GM13976 (cell line): ENCODE data around the gene SPINK4.

ENCODE experiments used
- DNase-seq: peaks from one replicate; pipeline ENCODE4 v3.0.0; 2012; ENCODE audit warnings: low spot score
- in situ Hi-C: fragments of 300-500 bp; cut with MboI; formaldehyde crosslinking; loops from one replicate; pipeline ENCODE4 v1.12.0; 2022; ENCODE audit warnings: low sequenced_read_pairs, mixed read lengths, inconsistent platforms; ENCODE audit not compliant: unreplicated experiment
- TF ChIP-seq, protein P1 (sequence below): IDR thresholded peaks from 2 replicates; pipeline ENCODE4 v1.5.1; 2012; ENCODE audit warnings: borderline replicate concordance, mild to moderate bottlenecking; ENCODE audit not compliant: insufficient read depth; ENCODE audit errors: extremely low read depth, missing control alignments, control extremely low read depth

Gene SPINK4, protein sequence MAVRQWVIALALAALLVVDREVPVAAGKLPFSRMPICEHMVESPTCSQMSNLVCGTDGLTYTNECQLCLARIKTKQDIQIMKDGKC

DNA sequence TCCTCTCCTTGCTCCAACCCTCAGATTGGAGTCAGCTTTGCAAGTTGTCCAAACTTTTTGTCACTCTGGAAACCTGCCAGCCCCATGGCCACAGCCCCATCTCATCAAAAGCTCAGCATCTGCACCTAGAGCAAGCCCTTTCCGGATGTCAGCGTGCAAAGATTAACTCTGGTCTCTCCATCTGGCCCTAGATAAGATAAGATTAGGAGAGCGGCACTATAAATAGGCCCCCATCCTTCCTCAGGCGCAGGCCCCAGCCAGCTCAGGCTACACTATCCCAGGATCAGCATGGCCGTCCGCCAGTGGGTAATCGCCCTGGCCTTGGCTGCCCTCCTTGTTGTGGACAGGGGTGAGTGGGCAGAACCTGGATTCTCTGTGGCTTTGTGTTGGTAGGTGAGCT is at the start of gene SPINK4:
SPINK4 (plus strand) TSS at position 247 of the 400 bp plus-strand sequence; CDS start at position 289, 42 bp downstream.
- DNase-seq = no peak
- TF ChIP-seq, protein P1, sequence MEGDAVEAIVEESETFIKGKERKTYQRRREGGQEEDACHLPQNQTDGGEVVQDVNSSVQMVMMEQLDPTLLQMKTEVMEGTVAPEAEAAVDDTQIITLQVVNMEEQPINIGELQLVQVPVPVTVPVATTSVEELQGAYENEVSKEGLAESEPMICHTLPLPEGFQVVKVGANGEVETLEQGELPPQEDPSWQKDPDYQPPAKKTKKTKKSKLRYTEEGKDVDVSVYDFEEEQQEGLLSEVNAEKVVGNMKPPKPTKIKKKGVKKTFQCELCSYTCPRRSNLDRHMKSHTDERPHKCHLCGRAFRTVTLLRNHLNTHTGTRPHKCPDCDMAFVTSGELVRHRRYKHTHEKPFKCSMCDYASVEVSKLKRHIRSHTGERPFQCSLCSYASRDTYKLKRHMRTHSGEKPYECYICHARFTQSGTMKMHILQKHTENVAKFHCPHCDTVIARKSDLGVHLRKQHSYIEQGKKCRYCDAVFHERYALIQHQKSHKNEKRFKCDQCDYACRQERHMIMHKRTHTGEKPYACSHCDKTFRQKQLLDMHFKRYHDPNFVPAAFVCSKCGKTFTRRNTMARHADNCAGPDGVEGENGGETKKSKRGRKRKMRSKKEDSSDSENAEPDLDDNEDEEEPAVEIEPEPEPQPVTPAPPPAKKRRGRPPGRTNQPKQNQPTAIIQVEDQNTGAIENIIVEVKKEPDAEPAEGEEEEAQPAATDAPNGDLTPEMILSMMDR = no peak
- in situ Hi-C loops = no loop called here

DNA sequence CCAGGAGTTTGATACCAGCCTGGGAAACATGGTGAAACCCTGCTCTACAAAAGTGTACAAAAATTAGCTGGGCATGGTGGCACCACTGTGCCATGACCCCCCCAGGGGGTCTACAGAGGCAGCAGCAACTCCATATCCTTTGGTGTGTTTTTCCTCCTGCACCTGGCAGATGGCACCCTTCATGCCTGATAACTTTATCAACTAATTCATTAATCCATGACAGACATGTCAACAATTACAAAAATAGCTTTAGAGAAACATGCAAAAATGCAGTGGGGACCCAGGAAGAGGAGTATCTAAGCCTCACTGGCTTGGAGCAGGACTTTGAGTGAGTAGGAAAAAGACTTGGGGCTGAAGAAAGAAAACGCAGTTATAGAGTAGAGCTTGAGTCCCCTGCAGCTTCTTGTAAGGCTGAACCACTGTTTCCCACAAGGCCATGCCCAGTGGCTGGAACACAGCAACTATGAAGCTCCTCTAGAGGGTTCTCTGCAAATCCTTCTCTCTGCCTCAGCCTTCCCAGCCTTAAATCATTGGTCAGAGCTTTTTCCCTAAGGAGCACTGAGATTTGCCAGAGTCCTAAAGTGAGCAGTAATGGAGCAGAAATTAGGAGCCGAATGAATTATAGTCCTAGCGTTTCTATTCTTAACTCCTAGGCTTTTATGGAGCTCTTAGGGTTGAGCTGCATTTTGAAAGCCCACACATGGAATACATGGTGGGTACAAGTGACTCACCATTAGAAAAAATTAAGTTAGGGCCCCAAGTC is 47.3 kb upstream of the SPINK4 start:
- DNase-seq = no peak
- in situ Hi-C loops = no loop called here
- TF ChIP-seq, protein P1 = no peak

DNA sequence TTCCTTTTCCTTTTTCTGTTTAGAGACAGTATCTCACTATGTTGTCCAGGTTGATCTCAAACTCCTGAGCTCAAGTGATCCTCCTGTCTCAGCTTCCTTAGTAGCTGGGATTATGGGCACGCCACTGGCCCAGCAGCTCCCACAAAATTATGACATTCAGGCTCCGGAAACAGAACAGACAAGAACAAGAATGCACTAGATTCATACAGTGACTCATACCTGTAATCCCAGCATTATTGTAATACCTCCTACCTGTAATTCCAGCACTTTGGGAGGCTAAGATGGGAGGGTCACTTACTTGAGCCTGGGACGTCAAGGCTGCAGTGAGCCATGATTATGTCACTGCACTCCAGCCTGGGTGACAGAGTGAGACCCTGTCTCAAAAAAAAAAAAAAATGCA is 46.1 kb upstream of the SPINK4 start:
- in situ Hi-C loops = no loop called here
- DNase-seq = no peak
- TF ChIP-seq, protein P1 = no peak

DNA sequence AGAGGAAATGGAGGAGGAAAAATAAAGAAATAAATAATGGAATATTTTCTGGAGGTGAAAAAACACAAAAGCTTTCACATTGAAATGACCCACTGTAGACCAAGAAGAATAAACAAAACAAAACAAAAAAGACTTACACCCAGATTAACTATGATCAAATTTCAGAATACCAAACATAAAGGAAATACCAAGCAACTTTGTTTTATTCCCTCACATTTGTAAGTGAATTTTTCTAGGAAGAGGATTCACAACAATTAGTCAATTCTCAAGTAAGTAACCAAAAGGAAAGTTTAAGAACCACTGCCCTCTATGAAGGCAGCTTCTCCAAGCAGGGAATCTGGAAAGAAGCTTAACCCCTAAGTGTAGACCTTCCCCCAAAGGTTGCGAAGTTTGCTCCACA is 43.2 kb upstream of the SPINK4 start:
- in situ Hi-C loops = no loop called here
- TF ChIP-seq, protein P1 = no peak
- no peak for DNase-seq

DNA sequence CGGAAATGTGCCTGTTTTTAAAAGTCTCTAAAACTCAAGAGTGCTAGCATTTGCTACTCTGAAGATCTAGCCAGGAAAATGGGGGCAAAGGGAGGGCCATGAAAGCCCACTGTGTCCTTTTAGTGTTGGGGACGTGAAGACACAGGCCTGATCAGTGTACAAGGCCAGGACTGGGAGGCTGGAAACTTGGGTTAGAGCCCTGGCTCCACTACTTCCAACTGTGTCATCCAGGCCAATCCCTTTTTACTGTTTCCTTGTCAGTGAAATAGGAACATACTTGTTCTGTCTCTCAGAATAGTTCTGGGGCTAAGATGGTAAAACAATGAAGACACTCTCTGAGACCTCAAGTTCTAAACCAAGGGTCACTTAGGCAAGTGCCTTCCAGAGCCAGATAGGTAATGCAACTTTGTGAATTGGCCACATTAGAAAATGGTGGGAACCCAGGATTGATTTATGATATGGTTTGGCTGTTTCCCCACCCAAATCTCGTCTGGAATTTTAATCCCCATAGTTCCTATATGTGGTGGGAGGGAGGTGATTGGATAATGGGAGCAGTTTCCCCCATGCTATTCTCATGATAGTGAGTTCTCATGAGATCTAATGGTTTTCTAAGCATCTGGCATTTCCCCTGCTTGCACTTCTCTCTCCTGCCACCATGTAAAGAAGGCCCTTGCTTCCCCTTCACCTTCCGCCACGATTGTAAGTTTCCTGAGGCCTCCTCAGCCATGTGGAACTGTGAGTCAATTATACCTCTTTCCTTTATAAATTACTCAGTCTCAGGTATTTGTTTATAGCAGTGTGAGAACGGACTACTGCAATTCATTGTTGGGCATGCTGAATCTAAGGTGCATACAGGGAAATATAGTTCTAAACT is 42.5 kb upstream of the SPINK4 start:
- TF ChIP-seq, protein P1 = no peak
- DNase-seq = no peak
- in situ Hi-C loops = no loop called here

DNA sequence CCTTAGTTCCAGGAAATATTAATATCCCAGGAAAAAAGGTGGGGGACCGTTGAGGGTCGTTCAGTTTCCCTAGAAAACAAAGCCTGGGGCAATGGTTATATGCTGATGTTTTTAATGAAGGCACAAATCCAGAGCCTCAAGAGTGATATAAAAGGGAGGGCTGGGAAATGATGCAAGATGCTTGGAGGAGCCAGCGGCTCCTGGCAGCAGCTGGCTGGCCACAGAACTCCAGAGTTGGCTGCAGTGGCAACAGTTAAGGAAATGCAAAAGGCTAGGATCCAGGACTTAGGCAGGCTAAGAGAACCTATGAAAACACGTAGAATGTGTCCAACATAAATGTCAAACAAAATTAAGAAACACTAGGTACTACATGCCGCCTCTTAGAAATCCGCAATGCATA is 41.8 kb upstream of the SPINK4 start:
- TF ChIP-seq, protein P1 = no peak
- in situ Hi-C loops = no loop called here
- DNase-seq = no peak
